Measurements from ENCODE around the gene TRIM56.
"Not testable (repeated sequence)": the region's sequence is repeated elsewhere in the genome, so short reads cannot be mapped to it uniquely, and the experiment has no call there.

TRIM56 gene

GRCh38 chr7:101068401-101068800 lies 16.9 kb upstream of the TRIM56 start:
- H3K9me3 ChIP-seq (ENCODE audit: control insufficient read depth, insufficient read depth, low read length): no peaks in the 10 kb centered on the region
- peaks cover 9% of the 10 kb centered on the region; the same call in 1 of the 2 replicates for H3K4me1 ChIP-seq (ENCODE audit: control insufficient read depth, insufficient read depth, low read length)
- no peak overlapping the region for H3K9ac ChIP-seq (ENCODE audit: low read depth, low read length)
- H3K36me3 ChIP-seq (ENCODE audit: control insufficient read depth, insufficient read depth, low read length): no peaks in the 10 kb centered on the region
- no peak overlapping the region for H3K27ac ChIP-seq (ENCODE audit: low read depth, low read length)
- H3K27me3 ChIP-seq (ENCODE audit: control insufficient read depth, insufficient read depth, low read length): 0 out of 2 replicates have a peak, but pooled peaks cover 3% of the 10 kb centered on the region
- no peak overlapping the region for H3K4me3 ChIP-seq (ENCODE audit: low read depth, low read length)

- not testable (repeated sequence) for H3K4me3 ChIP-seq (ENCODE audit: low read depth, low read length); H3K27me3 ChIP-seq (ENCODE audit: control insufficient read depth, insufficient read depth, low read length); H3K36me3 ChIP-seq (ENCODE audit: control insufficient read depth, insufficient read depth, low read length); H3K9me3 ChIP-seq (ENCODE audit: control insufficient read depth, insufficient read depth, low read length); H3K4me1 ChIP-seq (ENCODE audit: control insufficient read depth, insufficient read depth, low read length); H3K27ac ChIP-seq (ENCODE audit: low read depth, low read length); H3K9ac ChIP-seq (ENCODE audit: low read depth, low read length)
Observed at GRCh38 chr7:101071362-101072104, 13.7 kb upstream of the TRIM56 start.

- Histone ChIP-seq H3K27ac (ENCODE audit: low read depth, low read length) (no peak overlapping the region), H3K9ac (ENCODE audit: low read depth, low read length) (no peak overlapping the region), H3K36me3 (ENCODE audit: control insufficient read depth, insufficient read depth, low read length) (no peaks in the 10 kb centered on the region), H3K4me1 (ENCODE audit: control insufficient read depth, insufficient read depth, low read length) (no peaks in the 10 kb centered on the region; the same call in 1 of the 2 replicates), H3K9me3 (ENCODE audit: control insufficient read depth, insufficient read depth, low read length) (no peaks in the 10 kb centered on the region), H3K27me3 (ENCODE audit: control insufficient read depth, insufficient read depth, low read length) (no peaks in the 10 kb centered on the region), H3K4me3 (ENCODE audit: low read depth, low read length) (no peak overlapping the region)
Observed at GRCh38 chr7:101075646-101076045, 9.6 kb upstream of the TRIM56 start.

- H3K4me3 ChIP-seq (ENCODE audit: low read depth, low read length); H3K27me3 ChIP-seq (ENCODE audit: control insufficient read depth, insufficient read depth, low read length); H3K36me3 ChIP-seq (ENCODE audit: control insufficient read depth, insufficient read depth, low read length); H3K27ac ChIP-seq (ENCODE audit: low read depth, low read length); H3K9ac ChIP-seq (ENCODE audit: low read depth, low read length); H3K9me3 ChIP-seq (ENCODE audit: control insufficient read depth, insufficient read depth, low read length); H3K4me1 ChIP-seq (ENCODE audit: control insufficient read depth, insufficient read depth, low read length): not testable (repeated sequence)
Observed at GRCh38 chr7:101076183-101076582, 9.1 kb upstream of the TRIM56 start.

- Histone ChIP-seq H3K4me3 (ENCODE audit: low read depth, low read length) (no peak overlapping the region), H3K4me1 (ENCODE audit: control insufficient read depth, insufficient read depth, low read length) (no peaks in the 10 kb centered on the region; the same call in 1 of the 2 replicates), H3K27ac (ENCODE audit: low read depth, low read length) (no peak overlapping the region), H3K9me3 (ENCODE audit: control insufficient read depth, insufficient read depth, low read length) (no peaks in the 10 kb centered on the region), H3K36me3 (ENCODE audit: control insufficient read depth, insufficient read depth, low read length) (no peaks in the 10 kb centered on the region), H3K9ac (ENCODE audit: low read depth, low read length) (no peak overlapping the region), H3K27me3 (ENCODE audit: control insufficient read depth, insufficient read depth, low read length) (no peaks in the 10 kb centered on the region)
Observed at GRCh38 chr7:101077303-101078086, 7.8 kb upstream of the TRIM56 start.

- Histone ChIP-seq H3K9ac (ENCODE audit: low read depth, low read length) (no peak overlapping the region), H3K27ac (ENCODE audit: low read depth, low read length) (no peak overlapping the region), H3K36me3 (ENCODE audit: control insufficient read depth, insufficient read depth, low read length) (no peaks in the 10 kb centered on the region), H3K4me1 (ENCODE audit: control insufficient read depth, insufficient read depth, low read length) (peaks cover 11% of the 10 kb centered on the region), H3K27me3 (ENCODE audit: control insufficient read depth, insufficient read depth, low read length) (no peaks in the 10 kb centered on the region), H3K9me3 (ENCODE audit: control insufficient read depth, insufficient read depth, low read length) (no peaks in the 10 kb centered on the region), H3K4me3 (ENCODE audit: low read depth, low read length) (no peak overlapping the region)
Observed at GRCh38 chr7:101081432-101081831, 3.8 kb upstream of the TRIM56 start.

GRCh38 chr7:101084865-101085161 lies 468 bp upstream of the TRIM56 start:
- peaks cover 11% of the 10 kb centered on the region; the same call in 1 of the 2 replicates for H3K4me1 ChIP-seq (ENCODE audit: control insufficient read depth, insufficient read depth, low read length)
- no peaks in the 10 kb centered on the region for H3K27me3 ChIP-seq (ENCODE audit: control insufficient read depth, insufficient read depth, low read length)
- peak overlapping the region; percentile 75 for H3K4me3 ChIP-seq (ENCODE audit: low read depth, low read length)
- H3K9ac ChIP-seq (ENCODE audit: low read depth, low read length): no peak overlapping the region
- H3K9me3 ChIP-seq (ENCODE audit: control insufficient read depth, insufficient read depth, low read length): no peaks in the 10 kb centered on the region
- peaks cover 9% of the 10 kb centered on the region for H3K36me3 ChIP-seq (ENCODE audit: control insufficient read depth, insufficient read depth, low read length)
- H3K27ac ChIP-seq (ENCODE audit: low read depth, low read length): peak overlapping the region; percentile 87

GRCh38 chr7:101087334-101088068 lies 2.2 kb downstream of the TRIM56 start:
- H3K27me3 ChIP-seq (ENCODE audit: control insufficient read depth, insufficient read depth, low read length): no peaks in the 10 kb centered on the region
- no peak overlapping the region for H3K9ac ChIP-seq (ENCODE audit: low read depth, low read length)
- peaks cover 11% of the 10 kb centered on the region; the same call in 1 of the 2 replicates for H3K4me1 ChIP-seq (ENCODE audit: control insufficient read depth, insufficient read depth, low read length)
- no peaks in the 10 kb centered on the region for H3K9me3 ChIP-seq (ENCODE audit: control insufficient read depth, insufficient read depth, low read length)
- no peak overlapping the region for H3K27ac ChIP-seq (ENCODE audit: low read depth, low read length)
- peaks cover 9% of the 10 kb centered on the region for H3K36me3 ChIP-seq (ENCODE audit: control insufficient read depth, insufficient read depth, low read length)
- H3K4me3 ChIP-seq (ENCODE audit: low read depth, low read length): no peak overlapping the region

GRCh38 chr7:101088069-101088425 lies 2.8 kb downstream of the TRIM56 start:
- Histone ChIP-seq H3K9me3 (ENCODE audit: control insufficient read depth, insufficient read depth, low read length) (no peaks in the 10 kb centered on the region), H3K27ac (ENCODE audit: low read depth, low read length) (no peak overlapping the region), H3K4me3 (ENCODE audit: low read depth, low read length) (no peak overlapping the region), H3K27me3 (ENCODE audit: control insufficient read depth, insufficient read depth, low read length) (no peaks in the 10 kb centered on the region), H3K4me1 (ENCODE audit: control insufficient read depth, insufficient read depth, low read length) (peaks cover 11% of the 10 kb centered on the region; the same call in 1 of the 2 replicates), H3K9ac (ENCODE audit: low read depth, low read length) (no peak overlapping the region), H3K36me3 (ENCODE audit: control insufficient read depth, insufficient read depth, low read length) (peaks cover 9% of the 10 kb centered on the region)

GRCh38 chr7:101088858-101089529 lies 3.7 kb downstream of the TRIM56 start:
- Histone ChIP-seq H3K36me3 (ENCODE audit: control insufficient read depth, insufficient read depth, low read length) (peaks cover 9% of the 10 kb centered on the region), H3K27me3 (ENCODE audit: control insufficient read depth, insufficient read depth, low read length) (no peaks in the 10 kb centered on the region), H3K27ac (ENCODE audit: low read depth, low read length) (no peak overlapping the region), H3K9me3 (ENCODE audit: control insufficient read depth, insufficient read depth, low read length) (no peaks in the 10 kb centered on the region), H3K4me3 (ENCODE audit: low read depth, low read length) (no peak overlapping the region), H3K9ac (ENCODE audit: low read depth, low read length) (no peak overlapping the region), H3K4me1 (ENCODE audit: control insufficient read depth, insufficient read depth, low read length) (peaks cover 11% of the 10 kb centered on the region; the same call in 1 of the 2 replicates)
